Renal cortical epithelial cell (primary cell): Measurements from ENCODE around the gene RBBP7. TPM values are rescaled to one million over a fixed set of nuclear protein-coding genes. Genes with fewer than 3 reads are reported as not detected.

ENCODE experiments used
- DNase-seq: peaks from one replicate; pipeline ENCODE4 v3.0.0-alpha.2; 2011; ENCODE audit warnings: low read depth
- total RNA-seq: library from RNA; depleted of rRNA; stranded (reverse); fragments of >200 nt; gene quantifications from 2 replicates; pipeline ENCODE4 v1.2.3, GENCODE V29; 2014

Gene RBBP7
- total RNA-seq, 1 donor from 2014 or later: 137 TPM

- no peak for DNase-seq
Observed at GRCh38 chrX:16862829-16863228, 7.3 kb downstream of the RBBP7 start.

- no peak for DNase-seq
Observed at GRCh38 chrX:16856744-16857143, 13.4 kb downstream of the RBBP7 start.

- peak; percentile 65 for DNase-seq
Observed at GRCh38 chrX:16856076-16856404, 14.1 kb downstream of the RBBP7 start.

DNA sequence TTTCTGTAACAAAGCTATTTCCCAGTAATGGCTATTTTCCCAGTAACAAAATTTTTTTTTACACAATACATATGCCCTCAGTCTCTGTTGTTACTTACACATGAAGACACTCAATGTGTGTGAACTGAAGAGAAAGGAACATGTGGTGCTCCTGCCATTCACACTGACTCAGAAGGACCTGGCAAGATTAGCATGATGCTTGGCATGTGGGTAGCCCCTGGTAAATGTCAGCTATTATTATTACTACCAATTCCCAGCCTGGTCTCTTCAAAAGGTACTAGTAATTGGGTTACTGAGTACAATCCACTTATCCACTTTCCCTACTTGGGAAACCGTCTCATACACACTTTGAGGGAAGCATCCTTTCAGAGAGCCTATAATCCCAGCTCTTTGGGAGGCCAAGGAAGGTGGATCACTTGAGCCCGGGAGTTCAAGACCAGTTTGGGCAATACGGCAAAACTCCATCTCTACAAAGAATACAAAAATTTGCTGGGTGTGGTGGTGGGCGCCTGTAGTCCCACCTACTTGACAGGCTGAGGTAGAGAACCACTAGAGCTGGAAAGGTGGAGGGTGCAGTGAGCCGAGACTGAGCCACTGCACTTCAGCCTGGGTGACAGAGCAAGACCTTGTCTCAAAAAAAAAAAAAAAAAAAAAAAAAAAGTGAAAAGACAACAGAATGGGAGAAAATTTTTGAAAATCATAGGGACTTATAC is 14.6 kb downstream of the RBBP7 start:
- DNase-seq: no peak

GRCh38 chrX:16853537-16853936 is 16.6 kb downstream of the RBBP7 start:
- DNase-seq: no peak

- DNase-seq: no peak
Observed at GRCh38 chrX:16852617-16853179, 17.5 kb downstream of the RBBP7 start.

GRCh38 chrX:16851827-16852226 is 18.3 kb downstream of the RBBP7 start:
- no peak for DNase-seq

DNA sequence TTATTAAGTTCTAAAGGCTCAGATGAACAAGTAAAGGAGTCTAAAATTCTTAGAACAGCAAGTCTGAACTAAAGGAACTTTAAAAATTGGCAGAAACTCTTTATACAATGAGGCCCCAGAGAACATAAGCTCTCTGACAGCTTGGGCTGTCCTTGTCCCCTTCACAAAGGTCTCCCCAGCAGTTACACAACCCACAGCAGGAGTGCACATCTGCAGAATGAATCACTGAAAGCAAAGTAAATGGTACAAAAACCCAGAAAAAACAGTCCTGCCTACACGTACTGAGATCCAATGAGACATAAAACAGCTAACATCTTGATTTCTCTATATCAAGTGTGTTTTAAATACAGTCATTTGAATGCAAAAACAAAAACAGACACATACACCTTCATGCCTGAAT is 18.7 kb downstream of the RBBP7 start:
- DNase-seq: no peak

DNA sequence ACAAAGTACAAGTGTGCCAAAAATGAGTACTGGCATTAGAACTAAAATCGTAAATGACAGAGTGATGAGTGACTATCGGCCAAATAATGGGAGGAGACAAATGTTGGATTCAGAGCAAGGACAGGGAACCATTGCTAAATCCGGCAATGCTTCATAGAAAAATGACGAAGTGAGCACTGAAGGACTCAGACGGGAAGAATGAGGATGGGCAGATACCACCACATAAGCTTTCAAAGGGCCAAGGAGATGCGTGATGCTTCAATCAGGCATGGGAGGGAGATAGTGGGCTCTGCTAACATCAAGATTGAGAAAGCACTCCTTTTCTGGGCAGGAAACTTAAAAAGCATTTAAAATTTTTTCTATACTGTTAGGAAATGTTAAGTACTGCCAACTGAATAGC is 21.6 kb downstream of the RBBP7 start:
- DNase-seq: no peak

- no peak for DNase-seq
Observed at GRCh38 chrX:16845686-16846085, 24.5 kb downstream of the RBBP7 start.

DNA sequence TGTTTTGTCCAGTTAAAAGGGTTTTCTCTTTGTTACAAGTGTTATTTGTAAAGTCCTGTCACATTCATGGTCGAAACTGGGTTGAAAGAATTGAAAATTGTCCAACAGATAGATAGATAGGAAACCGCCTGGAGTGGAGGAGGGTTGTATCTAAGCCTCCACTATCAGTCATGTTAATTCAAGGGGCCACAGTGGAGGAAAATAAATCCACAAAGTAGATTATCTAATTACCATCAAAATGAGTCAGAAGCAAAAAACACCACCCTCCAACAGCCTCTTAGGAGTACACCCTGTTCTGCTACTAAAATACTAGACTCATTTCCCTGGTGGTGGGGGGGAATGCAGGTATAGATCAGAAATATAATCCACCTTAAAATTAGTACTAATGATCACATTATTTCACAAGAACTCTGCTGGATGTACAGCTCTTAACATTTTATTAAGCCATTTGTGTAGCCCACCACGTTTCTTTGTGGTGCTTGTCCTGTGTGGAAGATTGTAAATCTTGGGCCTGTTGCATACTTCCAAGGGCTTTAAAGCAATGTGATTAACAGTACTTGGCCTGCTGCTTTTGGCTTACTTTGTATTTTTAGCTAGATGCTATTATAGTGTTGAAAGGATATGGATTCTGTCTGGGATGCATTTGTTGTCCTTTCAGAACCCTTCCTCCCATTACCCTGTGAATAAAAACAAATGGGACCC is 26.8 kb downstream of the RBBP7 start:
- no peak for DNase-seq

- DNase-seq: no peak
Observed at GRCh38 chrX:16842684-16843083, 27.5 kb downstream of the RBBP7 start.

- peak; percentile 53 for DNase-seq
Observed at GRCh38 chrX:16839852-16840460, 30.2 kb downstream of the RBBP7 start.

GRCh38 chrX:16839219-16839851 is 30.8 kb downstream of the RBBP7 start:
- DNase-seq: peak; percentile 15

- DNase-seq: peak; percentile 79
Observed at GRCh38 chrX:16838202-16839066, 31.7 kb downstream of the RBBP7 start.

DNA sequence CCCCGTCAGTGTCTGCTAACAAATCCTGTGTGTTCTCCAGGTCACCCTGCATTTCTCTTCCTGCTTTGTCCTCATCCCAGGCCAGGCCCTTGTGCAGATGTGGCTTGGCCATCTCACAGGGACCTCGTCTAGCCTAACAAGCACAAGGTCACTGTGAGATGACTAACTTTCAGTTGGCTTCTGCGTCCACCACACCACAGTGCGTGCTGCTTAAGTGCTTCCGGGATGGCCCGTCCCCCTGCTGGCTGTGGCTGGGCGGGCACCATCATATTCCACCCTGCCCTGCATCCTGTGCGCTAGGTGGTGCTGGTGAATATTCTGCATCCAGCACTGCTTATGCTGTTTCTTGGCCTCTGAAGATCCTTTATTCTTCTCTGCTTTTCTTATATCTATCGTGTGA is 33.8 kb downstream of the RBBP7 start:
- peak; percentile 2 for DNase-seq

DNA sequence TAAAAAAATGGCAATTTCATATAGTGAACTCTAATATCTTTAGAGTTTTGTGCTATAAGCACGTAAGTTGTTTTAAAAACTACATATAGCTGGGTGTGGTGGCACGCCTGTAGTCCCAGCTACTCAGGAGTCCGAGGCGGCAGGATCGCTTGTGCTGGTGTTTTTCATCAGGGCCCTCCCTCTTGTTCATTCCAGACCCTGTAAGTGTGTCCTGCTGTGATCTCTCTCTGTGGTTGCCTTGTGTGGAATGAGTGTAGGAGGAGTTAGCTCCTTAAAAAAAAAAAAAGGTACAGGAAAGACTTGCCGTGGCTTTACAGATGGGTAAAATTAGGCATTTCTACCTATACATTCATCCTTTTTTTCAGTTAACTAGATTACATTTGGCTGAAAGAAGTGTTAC is 35.4 kb downstream of the RBBP7 start:
- DNase-seq: no peak

DNA sequence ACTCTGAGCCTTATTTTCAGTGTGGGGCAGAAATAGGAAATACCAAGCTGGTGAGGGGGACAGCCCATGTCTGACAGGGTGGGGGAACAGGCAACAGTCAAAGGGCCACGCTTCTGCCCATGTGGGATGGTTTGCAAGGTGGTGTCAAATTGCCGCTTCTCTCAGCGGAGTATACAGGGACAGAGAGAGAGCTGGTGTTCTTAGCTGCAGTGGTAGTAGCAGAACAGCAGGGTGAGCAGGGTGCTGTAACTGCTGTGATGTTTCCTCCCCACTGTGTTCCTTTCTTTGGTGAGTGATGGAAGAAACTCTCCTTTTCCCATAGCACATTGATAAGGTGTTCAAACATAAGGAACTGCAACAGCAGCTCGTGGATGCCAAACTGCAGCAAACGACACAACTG is 37.9 kb downstream of the RBBP7 start:
- no peak for DNase-seq

GRCh38 chrX:16828124-16828908 is 41.8 kb downstream of the RBBP7 start:
- DNase-seq: peak; percentile 37

DNA sequence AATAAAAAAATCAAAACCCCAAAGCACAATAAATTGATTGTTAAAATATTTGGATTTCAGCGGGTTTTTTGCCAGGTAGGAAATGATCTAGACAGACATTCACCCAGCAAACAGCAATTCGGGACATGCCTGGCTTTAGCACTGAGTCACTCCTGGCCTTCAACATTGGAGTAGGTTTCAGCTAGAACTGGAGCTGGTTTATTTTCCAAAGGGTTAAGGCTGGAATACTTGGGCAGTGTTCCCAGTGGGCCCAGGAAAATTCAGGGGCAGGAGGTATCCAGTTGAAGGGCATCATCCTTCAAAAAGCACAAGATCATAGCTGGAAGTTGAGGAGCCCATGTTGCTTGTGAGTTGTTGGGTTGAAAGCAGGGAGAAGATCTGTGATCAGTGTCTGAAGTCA is 42.9 kb downstream of the RBBP7 start:
- DNase-seq: no peak

- no peak for DNase-seq
Observed at GRCh38 chrX:16826207-16826606, 44.0 kb downstream of the RBBP7 start.
